Calu3 (cell line): ENCODE data around the gene EFNA2. TPM values are rescaled to one million over a fixed set of nuclear protein-coding genes. Genes with fewer than 3 reads are reported as not detected.

Experiments
- BruUV-seq: library from RNA; stranded (reverse); fragments of 400-500 nt; replicated peaks from 2 replicates; lab custom pipeline; 2021; lab: Mats Ljungman, UMichigan
- CTCF ChIA-PET: fragments of 300-600 bp; sonication (Branson Sonifier 250); formaldehyde crosslinking; loops from one replicate; lab custom pipeline; 2022; ENCODE audit warnings: antibody characterized with exemption; lab: Charles Lee
- DNase-seq: peaks from one replicate; pipeline ENCODE4 v3.0.0; 2022
- H3K27ac Mint-ChIP-seq: one replicate; pipeline ENCODE4 v1.8.0; 2022; ENCODE audit warnings: mixed read lengths; ENCODE audit not compliant: unreplicated experiment
- H3K27me3 Mint-ChIP-seq: one replicate; pipeline ENCODE4 v1.8.0; 2022; ENCODE audit warnings: mixed read lengths; ENCODE audit not compliant: unreplicated experiment
- H3K36me3 Mint-ChIP-seq: one replicate; pipeline ENCODE4 v1.8.0; 2022; ENCODE audit warnings: mild to moderate bottlenecking, moderate library complexity, mixed read lengths; ENCODE audit not compliant: insufficient read depth, unreplicated experiment
- H3K4me1 Mint-ChIP-seq: one replicate; pipeline ENCODE4 v1.8.0; 2022; ENCODE audit warnings: mild to moderate bottlenecking, low read depth, mixed read lengths; ENCODE audit not compliant: unreplicated experiment
- H3K4me3 Mint-ChIP-seq: one replicate; pipeline ENCODE4 v1.8.0; 2022; ENCODE audit warnings: mild to moderate bottlenecking, low read depth, moderate library complexity, mixed read lengths; ENCODE audit not compliant: unreplicated experiment
- H3K9me3 Mint-ChIP-seq: one replicate; pipeline ENCODE4 v1.8.0; 2022; ENCODE audit warnings: low read depth, mixed read lengths; ENCODE audit not compliant: unreplicated experiment
- CTCF ChIP-seq: fragments of 200-600 bp; IDR thresholded peaks from one replicate; pipeline ENCODE4 v1.8.0; 2022; ENCODE audit warnings: antibody characterized with exemption; ENCODE audit not compliant: unreplicated experiment
- intact Hi-C: fragments of 100-400 bp; cut with micrococcal nuclease; formaldehyde crosslinking; loops from one replicate; pipeline ENCODE4 v1.10.0; 2022; ENCODE audit not compliant: unreplicated experiment
- total RNA-seq: library from RNA; stranded (reverse); gene quantifications from 2 replicates; pipeline ENCODE4 v1.2.3, GENCODE V29; 2022

EFNA2 gene
- total RNA-seq, 1 experiment from 2014 or later = 0.90 TPM

- intact Hi-C loops = no loop called here
- CTCF ChIA-PET = no interaction called here
- peaks cover 8% of the 10 kb centered on the region for H3K4me1 Mint-ChIP-seq
- no peak for DNase-seq
- H3K27ac Mint-ChIP-seq = no peak overlapping the region
- H3K4me3 Mint-ChIP-seq = no peak overlapping the region
- H3K36me3 Mint-ChIP-seq = peaks cover 5% of the 10 kb centered on the region
- H3K9me3 Mint-ChIP-seq = no peaks in the 10 kb centered on the region
- no peak for TF ChIP-seq CTCF
- H3K27me3 Mint-ChIP-seq = peaks cover 14% of the 10 kb centered on the region
- BruUV-seq = no TSS peak
Observed at GRCh38 chr19:1296575-1297271, 11.1 kb downstream of the EFNA2 start.

- Mint-ChIP-seq H3K9me3 (no peaks in the 10 kb centered on the region), H3K4me1 (no peaks in the 10 kb centered on the region), H3K36me3 (peaks cover 5% of the 10 kb centered on the region), H3K27ac (no peak overlapping the region), H3K4me3 (no peak overlapping the region), H3K27me3 (no peaks in the 10 kb centered on the region)
- no peak for DNase-seq
- BruUV-seq = no TSS peak
- intact Hi-C loops = no loop called here
- no peak for TF ChIP-seq CTCF
- CTCF ChIA-PET = no interaction called here
Observed at GRCh38 chr19:1298235-1298634, 12.6 kb downstream of the EFNA2 start.

DNA sequence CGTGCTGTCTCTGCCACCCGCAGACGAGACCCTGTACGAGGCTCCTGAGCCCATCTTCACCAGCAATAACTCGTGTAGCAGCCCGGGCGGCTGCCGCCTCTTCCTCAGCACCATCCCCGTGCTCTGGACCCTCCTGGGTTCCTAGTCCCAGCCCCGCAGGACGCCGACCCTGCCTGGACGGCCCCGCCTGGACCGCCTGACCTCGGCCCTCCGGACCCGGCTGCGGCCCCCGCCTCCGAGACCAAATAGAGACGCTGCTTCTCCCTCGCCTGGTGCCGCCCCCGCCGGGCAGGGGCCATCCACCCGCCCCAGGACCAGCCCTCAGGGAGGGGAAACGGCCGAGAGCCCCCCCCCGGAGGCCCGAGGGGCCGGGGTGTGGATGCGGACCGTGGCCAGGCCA, 14.1 kb downstream of the EFNA2 start:
- CTCF ChIA-PET = no interaction called here
- no peak for DNase-seq
- intact Hi-C loops = no loop called here
- no peak overlapping the region for H3K4me3 Mint-ChIP-seq
- no peak for TF ChIP-seq CTCF
- H3K36me3 Mint-ChIP-seq = no peaks in the 10 kb centered on the region
- no peaks in the 10 kb centered on the region for H3K27me3 Mint-ChIP-seq
- H3K9me3 Mint-ChIP-seq = no peaks in the 10 kb centered on the region
- no TSS peak for BruUV-seq
- no peak overlapping the region for H3K27ac Mint-ChIP-seq
- H3K4me1 Mint-ChIP-seq = no peaks in the 10 kb centered on the region

- Mint-ChIP-seq H3K27me3 (no peaks in the 10 kb centered on the region), H3K36me3 (no peaks in the 10 kb centered on the region), H3K9me3 (no peaks in the 10 kb centered on the region), H3K4me3 (no peak overlapping the region), H3K27ac (no peak overlapping the region), H3K4me1 (no peaks in the 10 kb centered on the region)
- DNase-seq = no peak
- CTCF ChIA-PET = interaction anchor here (0.7 kb wide), 1 partner anchor 24 kb away, joined by 4 read pairs; no protein-coding TSS in a partner anchor
- TF ChIP-seq CTCF = no peak
- intact Hi-C loops = no loop called here
- BruUV-seq = no TSS peak
Observed at GRCh38 chr19:1300744-1301490, 15.2 kb downstream of the EFNA2 start.
